GM12878 (cell line): ENCODE data around the gene HMCN1. TPM values are rescaled to one million over a fixed set of nuclear protein-coding genes. Genes with fewer than 3 reads are reported as not detected.

Source experiments
- ATAC-seq: fragments of 200-7000 bp; cut with Tn5 transposase; 3 replicates; pipeline ENCODE4 v1.9.1; 2020; ENCODE audit warnings: mild to moderate bottlenecking, moderate library complexity
- BruUV-seq: library from RNA; stranded (reverse); fragments of 400-500 nt; replicated peaks from 2 replicates; lab custom pipeline; 2021; lab: Mats Ljungman, UMichigan
- CTCF ChIA-PET: fragments of 300-600 bp; sonication (Branson Sonifier 250); formaldehyde crosslinking; extraction: SDS; loops from one replicate; lab custom pipeline; 2021; ENCODE audit warnings: inconsistent platforms; lab: Yijun Ruan, JAX
- POLR2A ChIA-PET: fragments of 350-600 bp; formaldehyde crosslinking; extraction: SDS; loops from one replicate; lab custom pipeline; 2021; ENCODE audit warnings: inconsistent platforms; lab: Charles Lee
- RAD21 ChIA-PET: fragments of 300-600 bp; sonication (Branson Sonifier 250); formaldehyde crosslinking; loops from one replicate; lab custom pipeline; 2023; ENCODE audit warnings: antibody characterized with exemption; ENCODE audit not compliant: unreplicated experiment; lab: Charles Lee
- SMC1A ChIA-PET: fragments of 300-600 bp; sonication (Branson Sonifier 250); formaldehyde crosslinking; loops from one replicate; lab custom pipeline; 2023; ENCODE audit not compliant: unreplicated experiment, uncharacterized antibody; lab: Charles Lee
- DNase-seq: peaks from one replicate; pipeline ENCODE4 v3.0.0-alpha.2; 2011; ENCODE audit warnings: low read depth, low spot score
- FAIRE-seq: peaks from 3 replicates; lab custom pipeline; 2011; peaks lifted over from hg19 to GRCh38; lab: Jason Lieb, UNC
- H2AFZ ChIP-seq: 2 replicates; pipeline ENCODE4 v1.6.0; 2011; ENCODE audit warnings: low read depth, low read length, control low read depth; ENCODE audit not compliant: control insufficient read depth
- H3K27ac ChIP-seq: 2 replicates; pipeline ENCODE4 v1.5.1; 2011; ENCODE audit warnings: control low read depth; ENCODE audit not compliant: control insufficient read depth, insufficient read depth
- H3K27me3 ChIP-seq, 2 experiments: replicated peaks in 1 of 2; 2 replicates each; pipeline versions ENCODE4 v1.6.0 to v1.6.1; 2011; ENCODE audit warnings: low read length in 1 of 2; ENCODE audit not compliant: control insufficient read depth in 2 of 2, insufficient read depth in 2 of 2
- H3K36me3 ChIP-seq, 2 experiments: 2 replicates each; pipeline ENCODE4 v1.5.1; 2011; ENCODE audit warnings: low read length in 1 of 2; ENCODE audit not compliant: control insufficient read depth in 2 of 2, insufficient read depth in 2 of 2
- H3K4me1 ChIP-seq: 2 replicates; pipeline ENCODE4 v1.6.1; 2011; ENCODE audit warnings: mild to moderate bottlenecking, low read length, moderate library complexity, mixed read lengths; ENCODE audit not compliant: control insufficient read depth, insufficient read depth
- H3K4me2 ChIP-seq: 2 replicates; pipeline ENCODE4 v1.6.0; 2011; ENCODE audit warnings: control low read depth; ENCODE audit not compliant: control insufficient read depth, insufficient read depth
- H3K4me3 ChIP-seq: fragments of 200-600 bp; sonication (generic); 2 replicates; pipeline ENCODE4 v1.5.1; 2016
- H3K79me2 ChIP-seq: 2 replicates; pipeline ENCODE4 v1.6.0; 2011; ENCODE audit warnings: low read length; ENCODE audit not compliant: control insufficient read depth, insufficient read depth
- H3K9ac ChIP-seq: 2 replicates; pipeline ENCODE4 v1.8.0; 2011; ENCODE audit warnings: low read length, control low read depth, mixed read lengths; ENCODE audit not compliant: control insufficient read depth, insufficient read depth
- H3K9me3 ChIP-seq: replicated peaks from 3 replicates; pipeline ENCODE4 v1.5.1; 2011; ENCODE audit warnings: mild to moderate bottlenecking, low read length; ENCODE audit not compliant: control insufficient read depth, insufficient read depth
- H4K20me1 ChIP-seq: 2 replicates; pipeline ENCODE4 v1.6.0; 2011; ENCODE audit not compliant: control insufficient read depth, insufficient read depth
- CREM ChIP-seq: IDR thresholded peaks from 2 replicates; pipeline ENCODE4 v1.6.1; 2014; ENCODE audit warnings: antibody characterized with exemption, low read depth
- E2F8 ChIP-seq: fragments of 450-650 bp; IDR thresholded peaks from 2 replicates; pipeline ENCODE4 v1.6.1; 2018; ENCODE audit warnings: mild to moderate bottlenecking, low read depth, moderate library complexity; ENCODE audit not compliant: partially characterized antibody
- EZH2 ChIP-seq: IDR thresholded peaks from 2 replicates; pipeline ENCODE4 v1.6.1; 2012; ENCODE audit warnings: low read depth, mild to moderate bottlenecking, control low read depth, inconsistent platforms, low read length, borderline replicate concordance; ENCODE audit not compliant: control insufficient read depth
- JUND ChIP-seq: IDR thresholded peaks from 2 replicates; pipeline ENCODE4 v1.6.1; 2012; ENCODE audit warnings: low read depth, mild to moderate bottlenecking, low read length, improper control_type of control experiment, moderate library complexity
- NR2C1 ChIP-seq: fragments of 450-650 bp; IDR thresholded peaks from 2 replicates; pipeline ENCODE4 v1.6.1; 2017; ENCODE audit warnings: antibody characterized with exemption, mild to moderate bottlenecking, moderate library complexity
- NRF1 ChIP-seq: conservative IDR thresholded peaks from 2 replicates; pipeline ENCODE4 v1.6.1; 2011; ENCODE audit warnings: mild to moderate bottlenecking, low read depth, low read length, improper control_type of control experiment
- ZNF384 ChIP-seq: IDR thresholded peaks from 2 replicates; pipeline ENCODE4 v1.6.1; 2012; ENCODE audit warnings: low read depth, mild to moderate bottlenecking, low read length, improper control_type of control experiment, borderline replicate concordance
- ZSCAN29 ChIP-seq: fragments of 450-650 bp; IDR thresholded peaks from 2 replicates; pipeline ENCODE4 v1.6.1; 2017; ENCODE audit warnings: mild to moderate bottlenecking, moderate library complexity
- WGBS: methylation state at CpG from one replicate; pipeline ENCODE4 v1.1.6; 2016; ENCODE audit warnings: low lambda C conversion rate; ENCODE audit not compliant: insufficient replicate concordance, insufficient coverage; ENCODE audit errors: missing lambda C conversion rate; 5-methylcytosine and 5-hydroxymethylcytosine counted together
- in situ Hi-C: fragments of 300-500 bp; cut with MboI; formaldehyde crosslinking; loops from 9 replicates; pipeline ENCODE4 v1.14.3; 2018; ENCODE audit warnings: mixed read lengths
- intact Hi-C: fragments of 100-400 bp; cut with micrococcal nuclease; formaldehyde crosslinking; loops from one replicate; pipeline ENCODE4 v1.14.2; 2022; ENCODE audit not compliant: unreplicated experiment
- polyA plus RNA-seq, 11 experiments: library from polyadenylated mRNA; depleted of rRNA in 4 of 11; unstranded in 6 of 11; stranded (reverse) in 5 of 11; fragments of >200 nt; fragmentation: Nextera tagmentation in 4 of 11; fragmentation: Illumina TruSeq in 1 of 11; extraction: Ambion mirVana in 4 of 11; extraction: Trizol in 1 of 11; gene quantifications; 1 replicate in 1 of 11; 2 replicates in 10 of 11; pipeline versions ENCODE4 v1.2.1 to v1.2.3, GENCODE V29; 2011 to 2016; ENCODE audit warnings: inconsistent platforms in 2 of 11, missing spikeins in 2 of 11, low read depth in 1 of 11
- total RNA-seq, 4 experiments: library from RNA; depleted of rRNA in 3 of 4; stranded (reverse); fragments of >200 nt in 3 of 4; fragmentation: Illumina TruSeq in 1 of 4; extraction: Trizol in 1 of 4; gene quantifications; 2 replicates each; pipeline versions ENCODE4 v1.2.1 to v1.2.3, GENCODE V29; 2013 to 2021
- TF ChIP-seq, protein P1 (sequence below): fragments of 450-650 bp; formaldehyde crosslinking; IDR thresholded peaks from 2 replicates; pipeline ENCODE4 v1.4.0; 2020; ENCODE audit warnings: mild to moderate bottlenecking, moderate library complexity
- TF ChIP-seq, protein P2 (sequence below): fragments of 150-350 bp; IDR thresholded peaks from 2 replicates; pipeline ENCODE4 v1.6.1; 2014; ENCODE audit warnings: mild to moderate bottlenecking, low read depth, low read length

The HMCN1 gene
- total and polyA plus RNA-seq, 10 of the 15 experiments (the other 5 are each of a cell fraction or from before 2014, with no cell fraction given), result under 0.01 to 0.07 TPM; not detected in 8

- TF ChIP-seq, protein P1, sequence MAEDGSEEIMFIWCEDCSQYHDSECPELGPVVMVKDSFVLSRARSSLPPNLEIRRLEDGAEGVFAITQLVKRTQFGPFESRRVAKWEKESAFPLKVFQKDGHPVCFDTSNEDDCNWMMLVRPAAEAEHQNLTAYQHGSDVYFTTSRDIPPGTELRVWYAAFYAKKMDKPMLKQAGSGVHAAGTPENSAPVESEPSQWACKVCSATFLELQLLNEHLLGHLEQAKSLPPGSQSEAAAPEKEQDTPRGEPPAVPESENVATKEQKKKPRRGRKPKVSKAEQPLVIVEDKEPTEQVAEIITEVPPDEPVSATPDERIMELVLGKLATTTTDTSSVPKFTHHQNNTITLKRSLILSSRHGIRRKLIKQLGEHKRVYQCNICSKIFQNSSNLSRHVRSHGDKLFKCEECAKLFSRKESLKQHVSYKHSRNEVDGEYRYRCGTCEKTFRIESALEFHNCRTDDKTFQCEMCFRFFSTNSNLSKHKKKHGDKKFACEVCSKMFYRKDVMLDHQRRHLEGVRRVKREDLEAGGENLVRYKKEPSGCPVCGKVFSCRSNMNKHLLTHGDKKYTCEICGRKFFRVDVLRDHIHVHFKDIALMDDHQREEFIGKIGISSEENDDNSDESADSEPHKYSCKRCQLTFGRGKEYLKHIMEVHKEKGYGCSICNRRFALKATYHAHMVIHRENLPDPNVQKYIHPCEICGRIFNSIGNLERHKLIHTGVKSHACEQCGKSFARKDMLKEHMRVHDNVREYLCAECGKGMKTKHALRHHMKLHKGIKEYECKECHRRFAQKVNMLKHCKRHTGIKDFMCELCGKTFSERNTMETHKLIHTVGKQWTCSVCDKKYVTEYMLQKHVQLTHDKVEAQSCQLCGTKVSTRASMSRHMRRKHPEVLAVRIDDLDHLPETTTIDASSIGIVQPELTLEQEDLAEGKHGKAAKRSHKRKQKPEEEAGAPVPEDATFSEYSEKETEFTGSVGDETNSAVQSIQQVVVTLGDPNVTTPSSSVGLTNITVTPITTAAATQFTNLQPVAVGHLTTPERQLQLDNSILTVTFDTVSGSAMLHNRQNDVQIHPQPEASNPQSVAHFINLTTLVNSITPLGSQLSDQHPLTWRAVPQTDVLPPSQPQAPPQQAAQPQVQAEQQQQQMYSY (CRISPR knock-in tag), result no peak
- no peak for TF ChIP-seq E2F8
- TF ChIP-seq NRF1, result no peak
Measured at GRCh38 chr1:185768371-185768770, 34.2 kb downstream of the HMCN1 start (continued).

- Histone ChIP-seq H3K79me2 (no peaks in the 10 kb centered on the region), H3K4me2 (no peak overlapping the region), H2AFZ (no peak overlapping the region), H3K27me3 (no peaks in the 10 kb centered on the region), H3K4me1 (no peaks in the 10 kb centered on the region), H3K27ac (no peak overlapping the region), H4K20me1 (no peaks in the 10 kb centered on the region), H3K9me3 (no peaks in the 10 kb centered on the region), H3K4me3 (no peak overlapping the region), H3K36me3 (no peaks in the 10 kb centered on the region), H3K9ac (no peak overlapping the region)
- POLR2A ChIA-PET, result no interaction called here
- RAD21 ChIA-PET, result interaction anchor here (1.0 kb wide), 1 partner anchor 102 kb away, joined by 3 read pairs; no protein-coding TSS in a partner anchor
- no TSS peak for BruUV-seq
- intact Hi-C loops, result no loop called here
- no peak for DNase-seq
- FAIRE-seq, result no peak
- in situ Hi-C loops, result no loop called here
- TF ChIP-seq CREM, result no peak
- no peak for TF ChIP-seq ZSCAN29
- TF ChIP-seq ZNF384, result no peak
- TF ChIP-seq, protein P2, sequence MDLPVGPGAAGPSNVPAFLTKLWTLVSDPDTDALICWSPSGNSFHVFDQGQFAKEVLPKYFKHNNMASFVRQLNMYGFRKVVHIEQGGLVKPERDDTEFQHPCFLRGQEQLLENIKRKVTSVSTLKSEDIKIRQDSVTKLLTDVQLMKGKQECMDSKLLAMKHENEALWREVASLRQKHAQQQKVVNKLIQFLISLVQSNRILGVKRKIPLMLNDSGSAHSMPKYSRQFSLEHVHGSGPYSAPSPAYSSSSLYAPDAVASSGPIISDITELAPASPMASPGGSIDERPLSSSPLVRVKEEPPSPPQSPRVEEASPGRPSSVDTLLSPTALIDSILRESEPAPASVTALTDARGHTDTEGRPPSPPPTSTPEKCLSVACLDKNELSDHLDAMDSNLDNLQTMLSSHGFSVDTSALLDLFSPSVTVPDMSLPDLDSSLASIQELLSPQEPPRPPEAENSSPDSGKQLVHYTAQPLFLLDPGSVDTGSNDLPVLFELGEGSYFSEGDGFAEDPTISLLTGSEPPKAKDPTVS, result no peak
- TF ChIP-seq JUND, result no peak
- TF ChIP-seq EZH2, result no peak
- no peak for TF ChIP-seq NR2C1
- CTCF ChIA-PET, result no interaction called here
- no peak for ATAC-seq
- SMC1A ChIA-PET, result no interaction called here
- WGBS, result 35% methylated on average over 1 of the region's 1 CpG
Measured at GRCh38 chr1:185769136-185769535, 34.9 kb downstream of the HMCN1 start.
